HG03469 (cell line): Measurements from ENCODE around the gene BBOX1.
"Not testable (repeated sequence)": the region's sequence is repeated elsewhere in the genome, so short reads cannot be mapped to it uniquely, and the experiment has no call there.

ENCODE experiments used
- ATAC-seq: cut with Tn5 transposase; IDR thresholded peaks from one replicate; pipeline ENCODE4 v1.9.1; 2021; ENCODE audit warnings: mild to moderate bottlenecking, moderate library complexity, moderate number of reproducible peaks; ENCODE audit not compliant: unreplicated experiment

Gene BBOX1

GRCh38 chr11:27083241-27083640 is 42.6 kb downstream of the BBOX1 start:
- ATAC-seq = no peak

DNA sequence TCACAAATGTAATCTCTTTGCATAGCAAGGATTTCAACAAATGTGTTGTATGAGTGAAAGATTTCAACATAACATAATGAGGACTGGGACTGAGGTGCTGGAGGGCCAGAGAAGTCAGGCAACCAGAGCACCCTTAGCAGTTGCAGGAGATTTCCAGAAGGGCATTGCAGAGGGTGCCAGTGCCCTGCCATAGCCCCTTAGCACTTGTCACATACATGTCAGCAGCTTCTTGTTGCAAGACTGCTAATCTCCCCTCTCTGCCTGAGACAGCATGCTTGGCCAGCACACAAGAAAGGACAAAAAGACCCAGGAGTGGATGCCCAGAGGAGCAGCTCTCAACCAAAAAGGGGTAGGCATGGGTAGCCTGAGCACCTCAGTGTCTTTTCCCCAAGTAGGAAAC is 43.2 kb downstream of the BBOX1 start:
- no peak for ATAC-seq

- no peak for ATAC-seq
These were observed 43.9 kb downstream of the BBOX1 start for GRCh38 chr11:27084518-27084917.

DNA sequence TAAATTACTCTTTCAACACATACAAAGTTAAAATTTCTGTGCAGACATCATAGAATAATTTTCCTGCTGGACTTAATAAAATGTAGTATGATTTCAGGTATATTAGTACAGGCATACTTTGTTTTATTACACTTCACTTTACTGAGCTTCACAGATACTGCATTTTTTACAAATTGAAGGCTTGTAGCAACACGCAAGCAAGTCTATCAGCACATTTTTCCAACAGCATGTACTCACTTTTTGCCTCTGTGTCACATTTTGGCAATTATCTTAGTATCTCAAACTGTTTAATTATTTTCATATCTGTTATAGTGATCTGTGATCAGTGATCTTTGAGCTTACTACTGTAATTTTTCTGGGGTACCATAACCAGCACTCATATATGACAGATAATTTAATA is 44.5 kb downstream of the BBOX1 start:
- no peak for ATAC-seq

DNA sequence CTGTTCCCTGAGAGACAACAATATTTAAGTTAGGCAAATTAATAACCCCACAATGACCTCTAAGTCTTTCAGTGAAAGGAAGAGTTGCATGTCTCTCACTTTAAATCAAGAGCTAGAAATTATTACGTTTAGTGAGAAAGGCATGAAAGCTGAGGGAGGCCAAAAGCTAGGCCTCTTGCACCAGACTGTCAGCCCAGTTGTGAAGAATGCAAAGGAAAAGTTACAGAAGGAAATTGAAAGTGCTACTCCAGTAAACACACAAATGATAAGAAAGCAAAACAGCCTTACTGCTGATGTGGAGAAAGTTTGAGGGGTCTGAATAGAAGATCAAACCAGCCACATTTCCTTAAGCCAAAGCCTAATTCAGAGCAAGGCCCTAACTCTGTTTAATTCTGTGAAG is 45.0 kb downstream of the BBOX1 start:
- no peak for ATAC-seq

DNA sequence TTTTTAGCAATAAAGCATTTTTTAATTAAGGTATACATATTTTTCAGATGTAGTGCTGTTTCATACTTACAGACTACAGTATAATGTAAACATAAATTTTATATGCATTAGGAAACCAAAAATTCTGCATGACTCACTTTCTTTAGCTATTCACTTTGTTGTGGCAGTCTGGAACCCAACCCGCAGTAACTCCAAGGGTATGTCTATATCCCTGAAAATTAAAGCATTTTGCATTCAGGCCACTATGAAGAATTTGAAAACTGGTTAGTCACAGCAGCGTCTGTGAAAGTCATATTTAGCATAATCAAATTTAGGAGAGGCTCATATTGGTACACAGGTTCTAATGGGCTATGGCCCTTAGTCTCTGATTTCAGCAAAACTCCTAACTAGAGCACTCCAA is 46.8 kb downstream of the BBOX1 start:
- no peak for ATAC-seq

DNA sequence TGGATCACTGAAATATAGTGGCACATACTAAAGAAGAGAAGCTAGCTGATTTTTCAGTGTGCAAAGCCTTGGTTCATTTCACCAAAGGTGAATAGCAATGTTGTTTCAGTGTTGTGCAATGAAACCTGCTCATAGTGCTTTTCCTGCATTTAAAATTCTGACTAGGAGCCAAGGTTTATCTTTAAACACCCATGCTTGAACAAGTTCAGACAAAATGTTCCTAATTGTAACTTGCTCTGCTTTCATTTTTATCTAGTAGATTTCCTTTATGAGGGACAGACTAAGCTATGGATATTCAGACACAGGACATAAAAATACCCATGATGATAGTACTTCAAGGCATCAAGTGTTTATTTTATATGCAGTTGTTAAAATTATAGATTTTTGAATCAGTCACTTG is 47.7 kb downstream of the BBOX1 start:
- no peak for ATAC-seq

- ATAC-seq = no peak
These were observed 49.1 kb downstream of the BBOX1 start for GRCh38 chr11:27089746-27090145.

- ATAC-seq = not testable (repeated sequence)
These were observed 49.8 kb downstream of the BBOX1 start for GRCh38 chr11:27090357-27090948.

GRCh38 chr11:27094120-27094519 is 53.5 kb downstream of the BBOX1 start:
- ATAC-seq = no peak

DNA sequence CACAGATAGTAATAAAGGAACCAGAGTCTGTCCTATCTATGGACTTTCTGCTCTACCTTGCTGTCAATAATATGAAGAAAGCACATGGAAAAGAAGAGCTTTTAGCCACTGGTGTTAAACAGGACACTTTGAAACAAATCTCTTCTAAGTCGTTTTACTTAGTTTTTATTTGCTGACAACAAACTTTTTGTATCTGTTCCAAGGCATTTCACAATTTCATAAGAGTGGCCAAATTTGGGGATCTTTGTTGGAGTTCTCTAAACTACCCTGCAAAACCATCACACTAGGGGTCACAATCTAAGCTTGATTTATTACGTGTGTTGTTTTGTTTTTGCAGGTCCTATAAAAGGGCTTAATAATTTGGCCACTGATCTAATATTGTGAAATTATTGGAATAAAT is 54.4 kb downstream of the BBOX1 start:
- no peak for ATAC-seq

DNA sequence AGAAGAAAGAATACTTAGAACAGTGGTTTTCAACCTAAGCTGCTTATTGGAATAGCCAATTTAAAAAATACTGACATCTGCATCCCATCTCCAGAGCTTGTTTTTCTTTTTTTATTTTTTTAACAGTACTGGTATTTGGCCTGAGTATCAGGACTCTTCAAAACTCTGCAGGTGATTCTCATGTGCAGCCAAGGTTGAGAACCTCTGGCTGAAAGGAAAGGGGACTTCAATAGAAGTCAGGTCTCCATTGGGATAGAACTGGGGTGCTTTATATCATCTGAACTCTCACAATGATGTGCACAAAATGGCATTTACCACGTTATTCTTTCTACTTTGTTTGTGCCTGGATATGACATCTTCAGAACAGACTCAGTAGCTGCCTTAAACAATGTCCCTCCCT is 55.3 kb downstream of the BBOX1 start:
- no peak for ATAC-seq

- no peak for ATAC-seq
These were observed 56.9 kb downstream of the BBOX1 start for GRCh38 chr11:27097551-27097950.

DNA sequence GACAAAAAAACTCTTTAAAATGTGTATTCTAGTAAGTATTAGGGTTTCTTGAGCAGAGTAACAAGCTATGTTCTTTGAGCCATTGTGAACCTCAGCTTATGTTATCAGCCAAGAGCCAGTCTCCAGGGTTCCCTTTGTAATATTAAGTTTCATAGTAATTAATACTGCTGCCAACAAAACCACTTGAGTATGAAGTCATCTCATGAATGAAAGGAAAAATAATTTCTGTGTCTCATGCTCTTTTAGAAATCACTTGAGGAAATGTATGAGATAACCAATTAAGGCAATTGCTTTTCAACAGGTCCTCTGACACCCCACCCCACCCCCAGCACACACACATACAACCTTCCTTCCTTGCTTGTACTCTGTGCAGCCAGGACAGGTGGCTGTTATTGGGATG is 59.9 kb downstream of the BBOX1 start:
- ATAC-seq = no peak

GRCh38 chr11:27107548-27107947 is 66.9 kb downstream of the BBOX1 start:
- no peak for ATAC-seq

DNA sequence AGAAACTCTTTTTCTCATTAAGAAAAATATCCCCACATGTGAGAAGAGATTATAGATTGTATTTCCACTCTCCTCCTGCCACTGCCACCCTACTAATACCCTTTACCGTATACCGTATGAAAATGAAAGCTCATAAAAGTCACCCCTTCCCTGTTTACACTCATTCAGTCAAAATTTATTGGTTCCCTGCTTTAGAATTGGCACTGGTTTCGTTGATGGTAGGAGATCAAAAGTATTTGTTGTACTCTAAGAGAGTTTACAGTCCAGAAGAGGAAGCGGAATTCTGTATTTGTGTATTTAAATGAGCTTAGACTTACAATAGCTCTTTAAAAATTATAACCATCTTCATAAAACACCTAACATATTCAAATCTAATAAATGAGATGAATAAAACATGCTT is 68.2 kb downstream of the BBOX1 start:
- ATAC-seq = no peak

- no peak for ATAC-seq
These were observed 71.3 kb downstream of the BBOX1 start for GRCh38 chr11:27111896-27112295.

GRCh38 chr11:27112946-27113345 is 72.3 kb downstream of the BBOX1 start:
- ATAC-seq = no peak

- ATAC-seq = no peak
These were observed 74.5 kb downstream of the BBOX1 start for GRCh38 chr11:27115051-27115650.

DNA sequence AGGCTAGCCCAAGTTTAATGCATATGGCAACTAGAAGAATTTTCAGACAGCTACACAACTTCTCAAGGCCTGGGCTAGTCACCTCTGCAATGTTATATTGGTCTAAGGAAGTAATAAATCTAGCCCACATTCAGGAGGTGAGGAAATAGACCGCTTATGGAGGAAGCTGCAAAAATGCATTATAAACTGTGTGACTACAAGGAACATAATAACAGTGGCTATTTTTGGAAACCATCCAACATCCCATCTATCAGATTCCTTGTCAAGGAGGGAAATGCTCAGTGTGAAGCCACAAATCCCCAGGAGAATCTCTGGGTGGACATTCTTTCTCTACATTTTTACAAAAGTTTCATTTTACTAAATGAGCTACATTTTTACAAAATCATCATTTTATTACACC is 76.1 kb downstream of the BBOX1 start:
- no peak for ATAC-seq

DNA sequence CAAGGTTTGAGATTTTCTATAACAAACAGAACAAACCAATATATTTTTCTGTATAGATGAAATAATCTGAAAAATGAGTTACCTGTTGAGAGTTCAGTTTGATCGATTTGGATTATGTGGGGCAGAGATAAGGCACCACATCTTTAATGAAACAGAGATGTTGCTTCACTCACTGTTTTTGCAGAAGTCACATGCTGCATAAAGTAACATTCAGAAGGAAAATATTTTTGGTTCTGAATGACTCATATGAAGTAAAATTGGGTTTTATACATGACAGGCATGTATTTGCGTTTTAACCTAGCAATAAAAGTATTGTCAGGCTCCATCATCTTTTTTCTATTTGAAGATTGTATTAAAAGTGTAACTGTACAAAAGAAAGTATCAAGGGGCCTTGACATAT is 77.8 kb downstream of the BBOX1 start:
- ATAC-seq = no peak

GRCh38 chr11:27118949-27119348 is 78.3 kb downstream of the BBOX1 start:
- no peak for ATAC-seq

- no peak for ATAC-seq
These were observed 78.8 kb downstream of the BBOX1 start for GRCh38 chr11:27119396-27119795.
